Neural progenitor cell (in vitro differentiated cells): ENCODE results near the gene PADI2. TPM values are rescaled to one million over a fixed set of nuclear protein-coding genes. Genes with fewer than 3 reads are reported as not detected.
A peak's percentile ranks its signal among the peaks of the same experiment; 100 is the strongest.

ENCODE experiments used
- DNase-seq: peaks from one replicate; pipeline ENCODE4 v3.0.0-alpha.2; 2016; ENCODE audit warnings: low spot score
- H2AFZ ChIP-seq: fragments of 200-600 bp; sonication (generic); replicated peaks from 2 replicates; pipeline ENCODE4 v1.6.1; 2016; ENCODE audit warnings: antibody characterized with exemption
- H3F3A ChIP-seq: fragments of 200-600 bp; sonication (generic); 2 replicates; pipeline ENCODE4 v1.6.1; 2016; ENCODE audit warnings: antibody characterized with exemption, low read depth
- H3K27ac ChIP-seq: fragments of 200-600 bp; sonication (generic); 2 replicates; pipeline ENCODE4 v1.5.1; 2016; ENCODE audit warnings: mild to moderate bottlenecking
- H3K27me3 ChIP-seq: fragments of 200-600 bp; sonication (generic); 2 replicates; pipeline ENCODE4 v1.6.1; 2016; ENCODE audit warnings: mild to moderate bottlenecking, moderate library complexity
- H3K36me3 ChIP-seq: fragments of 200-600 bp; sonication (generic); 2 replicates; pipeline ENCODE4 v1.5.1; 2016
- H3K4me1 ChIP-seq: fragments of 200-600 bp; sonication (generic); 2 replicates; pipeline ENCODE4 v1.6.1; 2016; ENCODE audit warnings: mixed run types
- H3K4me2 ChIP-seq: fragments of 200-600 bp; sonication (generic); 2 replicates; pipeline ENCODE4 v1.6.1; 2016
- H3K4me3 ChIP-seq: fragments of 200-600 bp; sonication (generic); 2 replicates; pipeline ENCODE4 v1.5.1; 2016
- H3K79me2 ChIP-seq: fragments of 200-600 bp; sonication (generic); 2 replicates; pipeline ENCODE4 v1.6.1; 2016; ENCODE audit warnings: low read depth
- H3K9ac ChIP-seq: fragments of 200-600 bp; sonication (generic); 2 replicates; pipeline ENCODE4 v1.6.1; 2016
- H3K9me3 ChIP-seq: fragments of 200-600 bp; sonication (generic); 2 replicates; pipeline ENCODE4 v1.5.1; 2016; ENCODE audit warnings: low read depth
- H4K20me1 ChIP-seq: fragments of 200-600 bp; sonication (generic); 2 replicates; pipeline ENCODE4 v1.6.1; 2016; ENCODE audit warnings: low read depth
- H3K27ac Mint-ChIP-seq: 3 replicates; pipeline ENCODE4 v1.8.0; 2021; ENCODE audit warnings: mixed read lengths
- H3K27me3 Mint-ChIP-seq: 2 replicates; pipeline ENCODE4 v1.8.0; 2022; ENCODE audit warnings: low read depth, mild to moderate bottlenecking, inconsistent platforms, moderate library complexity, mixed read lengths; ENCODE audit not compliant: insufficient read depth
- H3K36me3 Mint-ChIP-seq: 3 replicates; pipeline ENCODE4 v1.8.0; 2021; ENCODE audit warnings: mixed read lengths
- H3K4me1 Mint-ChIP-seq: 3 replicates; pipeline ENCODE4 v1.8.0; 2021; ENCODE audit warnings: mixed read lengths
- H3K4me3 Mint-ChIP-seq: 3 replicates; pipeline ENCODE4 v1.8.0; 2021; ENCODE audit warnings: mild to moderate bottlenecking, moderate library complexity, mixed read lengths
- H3K9me3 Mint-ChIP-seq: 3 replicates; pipeline ENCODE4 v1.8.0; 2020; ENCODE audit warnings: mixed read lengths
- CTCF ChIP-seq: fragments of 200-600 bp; sonication (generic); IDR thresholded peaks from 2 replicates; pipeline ENCODE4 v1.5.1; 2017; ENCODE audit warnings: antibody characterized with exemption, mild to moderate bottlenecking
- EZH2 ChIP-seq: fragments of 200-600 bp; sonication (generic); IDR thresholded peaks from 2 replicates; pipeline ENCODE4 v1.6.1; 2017; ENCODE audit warnings: antibody characterized with exemption, mild to moderate bottlenecking, moderate library complexity
- EZH2phosphoT487 ChIP-seq: fragments of 200-600 bp; sonication (generic); IDR thresholded peaks from 2 replicates; pipeline ENCODE4 v1.6.1; 2017; ENCODE audit warnings: antibody characterized with exemption
- total RNA-seq: library from RNA; depleted of rRNA; stranded (reverse); fragments of >200 nt; gene quantifications from 2 replicates; pipeline ENCODE4 v1.2.3, GENCODE V29; 2015; ENCODE audit warnings: low replicate concordance

Gene PADI2
- total RNA-seq, 1 donor from 2014 or later, result 0.77 TPM

GRCh38 chr1:17078991-17079868 is 40.0 kb downstream of the PADI2 start:
- no peaks in the 10 kb centered on the region for H3K4me1 ChIP-seq
- no peak for TF ChIP-seq CTCF
- no peak for TF ChIP-seq EZH2
- TF ChIP-seq EZH2phosphoT487, result no peak
- H3K9me3 Mint-ChIP-seq, result no peaks in the 10 kb centered on the region
- no peak overlapping the region for H3K4me3 Mint-ChIP-seq
- DNase-seq, result no peak
- H3K36me3 ChIP-seq, result no peaks in the 10 kb centered on the region
- no peaks in the 10 kb centered on the region for H3K27me3 ChIP-seq
- H3K9ac ChIP-seq, result no peak overlapping the region
- no peaks in the 10 kb centered on the region for H3F3A ChIP-seq
- no peak overlapping the region for H3K27ac ChIP-seq
- H3K4me1 Mint-ChIP-seq, result peaks cover 7% of the 10 kb centered on the region
- H3K36me3 Mint-ChIP-seq, result no peaks in the 10 kb centered on the region
- H3K9me3 ChIP-seq, result no peaks in the 10 kb centered on the region
- no peaks in the 10 kb centered on the region for H3K79me2 ChIP-seq
- H3K27ac Mint-ChIP-seq, result no peak overlapping the region
- H3K4me2 ChIP-seq, result no peak overlapping the region
- H2AFZ ChIP-seq, result no peak overlapping the region
- no peaks in the 10 kb centered on the region for H4K20me1 ChIP-seq
- H3K4me3 ChIP-seq, result no peak overlapping the region
- peaks cover 7% of the 10 kb centered on the region for H3K27me3 Mint-ChIP-seq

- no peak for TF ChIP-seq EZH2phosphoT487
- peak; percentile 72 for TF ChIP-seq CTCF
- TF ChIP-seq EZH2, result no peak
- Histone ChIP-seq H3K4me3 (no peak overlapping the region), H3K36me3 (no peaks in the 10 kb centered on the region), H4K20me1 (no peaks in the 10 kb centered on the region), H3K9me3 (no peaks in the 10 kb centered on the region), H3K4me2 (no peak overlapping the region), H3K27me3 (no peaks in the 10 kb centered on the region), H3K4me1 (no peaks in the 10 kb centered on the region), H2AFZ (peak overlapping the region; percentile 96), H3K27ac (no peak overlapping the region), H3K9ac (no peak overlapping the region), H3F3A (no peaks in the 10 kb centered on the region), H3K79me2 (no peaks in the 10 kb centered on the region)
- Mint-ChIP-seq H3K36me3 (no peaks in the 10 kb centered on the region), H3K4me1 (peaks cover 4% of the 10 kb centered on the region), H3K27ac (peak overlapping the region; percentile 83), H3K9me3 (no peaks in the 10 kb centered on the region), H3K27me3 (peaks cover 5% of the 10 kb centered on the region), H3K4me3 (no peak overlapping the region)
- DNase-seq, result peak; percentile 79
Measured at GRCh38 chr1:17075470-17076255, 43.6 kb downstream of the PADI2 start.

- Mint-ChIP-seq H3K4me3 (no peak overlapping the region), H3K27ac (no peak overlapping the region), H3K9me3 (no peaks in the 10 kb centered on the region), H3K27me3 (peaks cover 4% of the 10 kb centered on the region), H3K36me3 (no peaks in the 10 kb centered on the region), H3K4me1 (peaks cover 4% of the 10 kb centered on the region)
- Histone ChIP-seq H3K9me3 (no peaks in the 10 kb centered on the region), H3K4me3 (no peak overlapping the region), H2AFZ (no peak overlapping the region), H4K20me1 (no peaks in the 10 kb centered on the region), H3K27me3 (no peaks in the 10 kb centered on the region), H3K36me3 (no peaks in the 10 kb centered on the region), H3F3A (no peaks in the 10 kb centered on the region), H3K4me2 (no peak overlapping the region), H3K27ac (no peak overlapping the region), H3K9ac (no peak overlapping the region), H3K4me1 (no peaks in the 10 kb centered on the region), H3K79me2 (no peaks in the 10 kb centered on the region)
- no peak for TF ChIP-seq EZH2
- TF ChIP-seq CTCF, result no peak
- TF ChIP-seq EZH2phosphoT487, result no peak
- DNase-seq, result no peak
Measured at GRCh38 chr1:17071794-17072193, 47.5 kb downstream of the PADI2 start.
